Measurements from ENCODE around the gene SUSD6. TPM values are rescaled to one million over a fixed set of nuclear protein-coding genes. Genes with fewer than 3 reads are reported as not detected.
"Not testable (repeated sequence)": the region's sequence is repeated elsewhere in the genome, so short reads cannot be mapped to it uniquely, and the experiment has no call there.

SUSD6 gene
- total RNA-seq, 1 donor from 2014 or later: 9.2 TPM

GRCh38 chr14:69591317-69591716 lies 20.1 kb upstream of the SUSD6 start:
- DNase-seq (ENCODE audit: low read depth, low spot score): no peak

DNA sequence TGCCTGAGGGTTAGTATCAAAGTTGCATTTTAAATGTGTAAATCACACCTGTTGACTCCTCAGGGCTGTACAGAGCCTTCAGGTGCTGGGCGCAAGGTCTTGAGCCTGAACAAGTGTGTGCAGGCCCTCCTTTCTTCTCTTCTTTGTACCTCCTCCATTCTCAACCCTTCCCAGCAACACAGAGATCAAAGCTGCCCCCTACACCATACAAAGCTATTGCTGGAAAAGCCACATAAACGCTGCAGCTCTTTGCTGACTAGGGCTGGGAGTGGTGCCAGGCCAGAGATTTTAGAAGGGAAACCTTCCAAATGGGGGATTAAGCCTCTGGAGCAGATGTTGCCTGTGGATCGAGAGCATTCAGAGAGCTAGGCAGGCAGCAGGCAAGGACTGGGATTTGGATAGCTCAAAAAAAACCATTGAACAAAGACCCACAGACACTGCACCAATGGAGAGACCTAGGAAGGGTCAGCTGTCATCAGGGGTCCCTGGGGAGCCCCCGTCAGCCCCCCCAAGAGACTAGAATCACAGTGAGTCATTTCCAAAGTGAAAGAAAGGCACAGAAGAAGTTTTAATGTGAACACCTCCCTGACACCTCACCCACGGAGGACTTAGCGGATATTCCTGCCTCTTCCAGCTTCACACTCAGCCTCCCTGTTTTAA lies 18.2 kb upstream of the SUSD6 start:
- DNase-seq (ENCODE audit: low read depth, low spot score): no peak

DNA sequence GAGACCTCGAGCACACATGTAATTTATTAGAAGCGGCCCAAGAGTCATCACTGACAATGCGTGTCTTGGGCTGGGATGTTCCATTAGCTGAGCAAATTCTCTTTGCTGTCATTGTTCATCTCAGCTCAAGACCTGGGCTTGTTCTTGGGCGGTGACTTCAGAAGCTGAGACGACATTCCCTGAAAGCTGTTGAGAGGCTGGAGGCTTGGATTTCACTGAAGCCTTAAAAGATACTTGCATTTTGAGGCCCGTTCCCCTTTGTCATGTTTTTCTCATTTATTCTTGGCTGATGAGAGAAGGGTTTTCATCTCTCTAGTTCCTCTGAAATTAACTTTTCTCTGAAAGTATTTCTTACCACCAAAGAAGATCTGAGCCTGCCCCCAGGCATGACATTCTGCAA lies 16.6 kb upstream of the SUSD6 start:
- no peak for DNase-seq (ENCODE audit: low read depth, low spot score)

DNA sequence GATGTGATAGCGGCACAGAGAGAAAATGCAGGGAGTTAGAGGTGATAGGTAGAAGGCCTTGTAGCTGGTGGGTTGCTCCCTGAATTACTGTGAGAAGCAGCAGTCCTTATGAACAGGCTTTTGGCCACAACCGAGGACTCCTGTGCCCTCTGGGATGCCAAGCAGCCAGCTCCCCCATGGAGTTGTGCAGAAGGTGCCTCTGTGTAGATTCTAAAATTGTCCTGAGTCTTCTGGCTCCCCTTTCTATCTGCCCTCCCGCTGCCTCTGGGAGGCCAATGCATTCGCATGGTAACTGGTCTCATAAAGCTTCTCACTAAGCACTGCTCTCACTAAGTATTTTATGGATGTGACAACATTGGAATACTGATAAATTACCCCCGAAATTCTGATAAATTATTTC lies 16.1 kb upstream of the SUSD6 start:
- no peak for DNase-seq (ENCODE audit: low read depth, low spot score)

DNA sequence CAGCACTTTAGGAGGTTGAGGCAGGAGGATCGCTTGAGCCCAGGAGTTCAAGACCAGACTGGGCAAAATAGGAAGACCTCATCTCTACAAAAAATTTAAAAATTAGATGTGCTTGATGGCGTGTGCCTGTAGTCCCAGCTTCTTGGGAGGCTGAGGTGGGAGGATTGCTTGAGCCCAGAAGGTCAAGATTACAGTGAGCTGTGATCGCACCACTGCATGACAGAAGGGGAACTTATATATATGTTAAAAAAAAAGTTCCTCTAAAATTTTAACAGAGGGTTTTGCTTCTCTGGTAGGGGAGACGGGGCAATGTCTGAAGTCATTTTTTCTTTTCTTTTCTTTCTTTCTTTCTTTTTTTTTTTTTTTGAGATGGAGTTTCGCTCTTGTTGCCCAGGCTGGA lies 12.0 kb upstream of the SUSD6 start:
- not testable (repeated sequence) for DNase-seq (ENCODE audit: low read depth, low spot score)

DNA sequence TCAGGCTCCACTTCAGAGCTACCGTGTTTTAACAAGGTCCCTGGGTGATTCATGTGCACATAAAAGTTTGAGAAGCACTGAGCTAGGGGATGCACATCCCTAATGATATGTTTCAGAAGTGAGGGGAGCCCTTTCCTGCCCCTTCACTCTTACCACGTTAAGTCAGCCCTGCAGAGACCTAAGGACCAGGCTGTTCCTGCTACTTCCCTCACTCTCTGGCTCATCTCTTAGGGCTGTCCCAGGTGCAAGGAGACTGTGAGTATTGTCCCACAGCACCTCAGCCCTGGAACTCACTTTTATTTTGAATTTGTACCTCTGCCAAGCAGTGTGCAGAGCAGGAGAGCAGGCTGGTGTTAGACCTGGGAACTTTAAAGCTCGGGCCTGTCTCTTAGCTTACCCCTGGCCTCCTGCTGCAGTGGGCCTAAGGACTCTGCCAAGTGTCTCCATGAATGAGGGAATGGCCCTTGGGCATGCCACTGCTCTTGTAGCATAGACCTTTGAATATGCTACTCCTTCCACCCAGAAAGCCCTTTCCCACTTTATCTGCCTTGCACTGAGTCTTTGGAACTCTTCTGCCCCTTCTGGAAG lies 11.0 kb upstream of the SUSD6 start:
- DNase-seq (ENCODE audit: low read depth, low spot score): no peak

- DNase-seq (ENCODE audit: low read depth, low spot score): no peak
These were observed 5.7 kb upstream of the SUSD6 start for GRCh38 chr14:69605738-69606137.

DNA sequence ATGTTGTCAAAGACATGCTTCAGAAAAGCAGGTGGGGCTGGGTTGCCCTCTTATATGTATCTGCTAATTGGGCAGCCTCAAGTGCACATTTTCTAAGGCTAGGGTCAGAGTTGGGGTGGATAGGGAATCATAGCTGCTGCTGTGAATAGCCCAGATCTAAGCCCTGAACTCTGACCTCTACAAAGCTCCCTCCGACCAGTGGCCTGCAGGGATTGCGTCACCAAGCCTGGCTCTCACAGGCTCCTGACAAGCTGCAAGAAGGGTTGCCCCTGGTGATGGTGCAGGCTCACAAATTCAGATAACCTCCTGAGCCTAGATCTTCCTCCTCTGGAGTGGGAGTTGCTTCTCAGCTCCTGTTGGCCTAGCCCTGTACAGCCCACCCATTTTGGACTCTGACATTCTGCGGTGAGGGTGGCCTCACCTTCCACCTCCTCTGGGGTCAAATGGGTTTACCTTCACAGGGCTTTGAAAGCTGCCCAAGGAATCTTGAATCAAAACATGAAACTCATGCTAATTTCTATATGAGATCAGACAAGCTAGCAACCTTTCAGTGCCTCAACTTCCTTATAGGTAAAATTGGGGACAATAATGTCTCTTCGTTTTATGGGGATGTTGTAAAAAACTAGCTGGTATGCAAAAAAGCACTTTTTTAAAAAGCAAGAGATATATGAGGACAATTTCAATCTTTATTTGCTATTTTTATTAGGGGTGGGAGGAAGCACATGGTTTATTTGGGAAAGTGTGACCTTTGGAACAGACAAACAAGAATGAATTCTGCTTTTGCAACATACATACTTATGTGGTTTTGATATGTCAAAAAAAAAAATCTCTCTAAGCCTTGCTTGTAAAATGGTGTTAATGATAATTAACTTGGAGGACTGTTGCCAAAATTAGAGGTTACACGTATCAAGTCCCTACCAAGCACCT lies 4.9 kb upstream of the SUSD6 start:
- no peak for DNase-seq (ENCODE audit: low read depth, low spot score)

DNA sequence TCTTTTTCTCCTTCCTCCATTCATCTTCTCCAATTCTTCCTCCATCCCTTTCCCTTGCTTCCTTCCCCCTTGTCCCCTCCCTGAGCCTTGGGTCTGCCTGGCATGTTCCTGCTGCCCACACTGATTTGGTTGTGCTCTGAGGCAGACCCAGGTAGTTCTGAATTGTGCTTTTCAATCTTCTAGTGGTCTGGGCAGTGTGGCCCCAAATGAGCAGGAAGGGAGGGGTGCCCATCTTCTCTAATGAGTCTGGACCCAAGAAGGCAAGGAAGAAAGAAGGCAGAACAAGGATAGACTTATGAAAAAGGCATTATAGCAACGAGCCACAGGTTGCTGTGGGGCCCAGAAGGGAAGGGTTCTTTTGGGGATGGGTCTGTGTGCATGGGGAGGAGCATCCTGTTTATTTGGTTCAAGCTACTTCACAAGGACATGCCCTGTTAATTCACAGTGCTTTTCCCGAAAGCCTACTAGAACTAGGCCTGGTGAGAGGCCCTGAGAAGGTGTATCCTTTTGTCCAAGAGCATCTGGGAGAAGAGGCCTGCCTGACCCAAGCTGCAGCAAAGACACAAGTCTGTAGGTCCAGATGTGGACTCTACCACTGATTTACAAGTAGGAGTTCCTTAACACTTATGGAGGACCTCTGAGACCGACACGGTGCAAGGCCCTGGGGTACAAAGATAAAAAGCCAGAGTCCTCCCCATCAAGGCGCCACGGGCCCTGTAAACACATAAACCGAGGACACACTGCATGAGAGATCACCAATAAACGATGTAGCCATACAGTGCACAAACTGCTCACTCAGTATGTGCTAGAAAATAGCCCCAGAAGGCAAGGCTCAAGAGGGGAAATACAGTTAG lies 1.1 kb upstream of the SUSD6 start:
- no peak for DNase-seq (ENCODE audit: low read depth, low spot score)

GRCh38 chr14:69610874-69611171 lies 573 bp upstream of the SUSD6 start:
- DNase-seq (ENCODE audit: low read depth, low spot score): no peak

DNA sequence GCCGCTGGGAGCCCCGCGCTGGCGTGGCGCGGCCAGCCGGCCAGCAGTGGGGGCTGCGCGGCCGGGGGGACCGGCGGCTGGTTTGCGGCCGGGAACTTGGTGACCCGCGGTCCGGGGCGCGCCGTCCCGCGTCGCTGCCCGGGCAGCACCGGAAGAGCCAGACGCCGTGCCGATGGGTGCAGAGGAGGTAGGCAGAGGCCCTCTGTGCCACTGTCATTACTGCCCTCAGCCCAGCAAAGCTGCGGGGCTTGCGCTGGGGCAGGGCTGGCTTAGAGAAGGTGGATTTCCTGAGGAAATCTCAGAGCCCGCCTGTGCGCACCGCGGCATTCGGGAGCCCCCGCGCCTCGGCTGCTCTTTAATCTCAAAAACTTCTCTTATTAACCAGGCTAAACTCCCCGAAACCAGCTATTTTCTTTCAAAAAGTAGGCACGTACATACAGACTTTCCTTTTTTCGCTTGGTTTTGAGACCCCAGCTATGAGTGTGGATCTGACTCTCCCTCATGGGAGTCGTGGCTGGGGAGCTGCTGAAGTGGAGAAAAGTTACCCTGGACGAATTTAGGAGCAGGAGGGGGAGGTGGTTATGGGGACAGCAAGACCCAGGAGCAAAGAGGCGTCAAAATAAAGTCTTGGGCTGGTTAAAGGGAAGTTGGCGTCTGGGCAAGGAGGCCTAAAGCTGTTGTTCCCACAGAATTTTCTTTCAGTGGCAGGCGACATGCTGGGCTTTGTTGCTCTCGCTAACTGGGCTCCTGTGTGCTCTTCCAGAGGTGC lies 802 bp downstream of the SUSD6 start:
- no peak for DNase-seq (ENCODE audit: low read depth, low spot score)

- no peak for DNase-seq (ENCODE audit: low read depth, low spot score)
These were observed 1.4 kb downstream of the SUSD6 start for GRCh38 chr14:69612783-69613130.

DNA sequence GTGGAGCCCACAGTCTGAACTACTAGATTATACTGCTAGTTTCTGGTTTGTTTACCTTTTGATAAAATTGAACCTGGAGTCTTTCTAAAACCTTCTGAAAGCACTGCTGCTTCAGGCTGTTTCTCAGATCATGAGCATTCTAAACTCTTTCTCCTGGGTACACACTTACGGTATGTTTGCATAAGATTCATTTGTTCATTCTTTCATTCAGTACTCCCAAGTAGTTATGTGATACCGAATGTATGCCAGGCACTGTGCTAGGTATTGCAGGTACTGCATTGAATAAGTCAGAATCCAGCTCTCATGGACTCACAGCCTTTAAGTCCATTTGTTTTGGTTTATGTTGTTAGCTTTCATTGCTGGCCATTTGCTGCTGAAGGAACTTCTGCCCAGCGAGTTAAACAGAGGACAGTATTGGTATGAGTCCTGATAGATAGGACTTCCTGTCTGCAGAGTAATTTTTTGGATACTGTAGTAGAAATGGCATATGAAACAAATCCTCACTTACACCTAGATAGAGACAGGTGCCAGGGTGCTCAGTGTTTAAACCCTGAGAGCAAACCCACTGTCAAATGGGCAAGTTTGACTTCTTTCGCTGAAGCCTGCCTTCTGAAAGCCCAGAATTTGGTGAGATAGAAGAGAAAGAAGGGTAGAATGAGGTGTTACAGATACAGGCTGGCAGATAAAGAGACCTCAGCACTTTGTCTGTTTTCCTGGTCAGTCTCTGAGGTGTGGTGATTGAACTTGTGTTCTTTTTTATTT lies 2.1 kb downstream of the SUSD6 start:
- no peak for DNase-seq (ENCODE audit: low read depth, low spot score)

DNA sequence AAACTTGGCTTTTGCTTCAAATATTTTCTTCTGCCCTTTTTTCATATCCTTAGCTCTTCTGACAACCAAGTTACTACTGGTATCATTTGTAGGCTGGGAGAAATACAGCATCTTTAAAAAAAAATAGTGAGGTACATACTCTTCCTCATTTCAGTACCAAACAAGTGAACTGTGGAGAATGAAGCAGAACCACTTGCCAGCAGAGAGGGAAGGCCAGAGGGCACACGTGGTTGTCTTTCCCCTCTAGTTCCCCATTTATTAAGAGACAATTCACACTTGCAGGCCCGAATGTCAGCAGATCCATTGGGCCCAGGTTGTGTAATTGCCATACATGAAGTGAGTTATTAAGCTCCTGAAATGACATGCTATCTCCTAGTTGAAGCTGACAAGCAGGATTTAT lies 3.2 kb downstream of the SUSD6 start:
- no peak for DNase-seq (ENCODE audit: low read depth, low spot score)

DNA sequence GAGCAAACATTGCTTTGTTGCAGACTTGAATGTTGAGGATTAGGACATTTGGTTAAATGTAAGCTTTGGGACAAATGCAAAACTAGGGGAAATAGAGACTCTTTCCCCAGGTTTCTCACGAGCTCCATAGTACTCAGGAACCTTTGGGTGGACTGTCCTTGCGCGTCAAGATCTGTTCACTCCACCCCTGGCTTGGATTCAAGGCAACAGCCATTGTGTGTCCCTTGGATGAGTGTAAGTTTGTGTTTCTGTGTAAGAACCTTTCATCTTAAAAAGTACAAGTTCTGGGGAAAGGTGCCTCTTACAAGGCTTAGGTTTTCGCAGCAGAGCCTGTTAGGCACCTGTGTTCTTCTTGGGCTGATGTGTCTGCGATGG lies 3.7 kb downstream of the SUSD6 start:
- DNase-seq (ENCODE audit: low read depth, low spot score): no peak

GRCh38 chr14:69615496-69616407 lies 4.4 kb downstream of the SUSD6 start:
- DNase-seq (ENCODE audit: low read depth, low spot score): no peak

GRCh38 chr14:69616408-69616773 lies 5.0 kb downstream of the SUSD6 start:
- no peak for DNase-seq (ENCODE audit: low read depth, low spot score)

DNA sequence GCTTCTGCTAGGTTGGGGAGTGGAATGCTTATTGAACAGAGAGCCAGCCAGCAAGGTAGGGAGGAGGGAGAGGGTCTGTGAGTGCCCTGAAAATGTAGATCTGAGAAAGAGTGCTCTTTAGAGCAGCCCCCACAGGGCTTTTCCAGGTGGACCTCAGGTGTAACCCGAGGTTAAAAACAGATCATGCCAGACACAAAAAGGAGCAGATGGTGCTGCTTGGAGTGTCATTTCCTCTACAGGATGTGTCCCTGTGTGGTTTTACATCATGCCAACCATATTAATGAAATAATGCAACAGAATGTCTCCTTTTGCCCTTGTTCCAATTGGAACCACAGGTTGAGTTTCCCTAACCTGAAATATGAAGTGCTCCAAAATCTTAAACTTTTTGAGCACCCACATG lies 6.4 kb downstream of the SUSD6 start:
- DNase-seq (ENCODE audit: low read depth, low spot score): no peak

- no peak for DNase-seq (ENCODE audit: low read depth, low spot score)
These were observed 7.6 kb downstream of the SUSD6 start for GRCh38 chr14:69619012-69619411.

Data from pulmonary artery endothelial cell (primary cell).